ENCODE measurements around the gene LPAR1. TPM values are rescaled to one million over a fixed set of nuclear protein-coding genes. Genes with fewer than 3 reads are reported as not detected.

Gene LPAR1
- polyA plus RNA-seq, 1 experiment, result 581 TPM

GRCh38 chr9:110919050-110919435, 119.2 kb downstream of the LPAR1 start:
- CTCF ChIA-PET, result no interaction called here

GRCh38 chr9:110918316-110919049, 119.8 kb downstream of the LPAR1 start:
- TF ChIP-seq, protein P1, sequence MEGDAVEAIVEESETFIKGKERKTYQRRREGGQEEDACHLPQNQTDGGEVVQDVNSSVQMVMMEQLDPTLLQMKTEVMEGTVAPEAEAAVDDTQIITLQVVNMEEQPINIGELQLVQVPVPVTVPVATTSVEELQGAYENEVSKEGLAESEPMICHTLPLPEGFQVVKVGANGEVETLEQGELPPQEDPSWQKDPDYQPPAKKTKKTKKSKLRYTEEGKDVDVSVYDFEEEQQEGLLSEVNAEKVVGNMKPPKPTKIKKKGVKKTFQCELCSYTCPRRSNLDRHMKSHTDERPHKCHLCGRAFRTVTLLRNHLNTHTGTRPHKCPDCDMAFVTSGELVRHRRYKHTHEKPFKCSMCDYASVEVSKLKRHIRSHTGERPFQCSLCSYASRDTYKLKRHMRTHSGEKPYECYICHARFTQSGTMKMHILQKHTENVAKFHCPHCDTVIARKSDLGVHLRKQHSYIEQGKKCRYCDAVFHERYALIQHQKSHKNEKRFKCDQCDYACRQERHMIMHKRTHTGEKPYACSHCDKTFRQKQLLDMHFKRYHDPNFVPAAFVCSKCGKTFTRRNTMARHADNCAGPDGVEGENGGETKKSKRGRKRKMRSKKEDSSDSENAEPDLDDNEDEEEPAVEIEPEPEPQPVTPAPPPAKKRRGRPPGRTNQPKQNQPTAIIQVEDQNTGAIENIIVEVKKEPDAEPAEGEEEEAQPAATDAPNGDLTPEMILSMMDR (IDR thresholded peaks at IDR 0.05; ENCODE audit: low read depth, low read length), result no peak
- ChIA-PET CTCF (no interaction called here), POLR2A (interaction anchor here (0.9 to 1.7 kb wide), 4 partner anchors 83 to 271 kb away, joined by 4 to 11 read pairs (median 7); no protein-coding TSS in a partner anchor)
- peak; percentile 56 for DNase-seq (ENCODE audit: low read depth, low spot score)
- Histone ChIP-seq H3K4me3 (ENCODE audit: low read depth, low read length) (0 out of 2 replicates have a peak overlapping the region, but pooled peaks have one; percentile 1), H3K27me3 (ENCODE audit: control insufficient read depth, insufficient read depth, low read length) (no peaks in the 10 kb centered on the region), H3K9me3 (ENCODE audit: control insufficient read depth, insufficient read depth, low read length) (no peaks in the 10 kb centered on the region), H3K27ac (ENCODE audit: low read depth, low read length) (peak overlapping the region; percentile 82)

More at GRCh38 chr9:110919050-110919435, 119.2 kb downstream of the LPAR1 start:
- H3K4me3 ChIP-seq (ENCODE audit: low read depth, low read length), result no peak overlapping the region
- H3K27me3 ChIP-seq (ENCODE audit: control insufficient read depth, insufficient read depth, low read length), result no peaks in the 10 kb centered on the region
- H3K27ac ChIP-seq (ENCODE audit: low read depth, low read length), result peak overlapping the region; percentile 82
- POLR2A ChIA-PET, result interaction anchor here (0.5 to 1.7 kb wide), 5 partner anchors 83 to 272 kb away, joined by 4 to 12 read pairs (median 8); no protein-coding TSS in a partner anchor
- TF ChIP-seq, protein P1 (IDR thresholded peaks at IDR 0.05; ENCODE audit: low read depth, low read length), result no peak
- H3K9me3 ChIP-seq (ENCODE audit: control insufficient read depth, insufficient read depth, low read length), result no peaks in the 10 kb centered on the region
- no peak for DNase-seq (ENCODE audit: low read depth, low spot score)

- H3K4me3 ChIP-seq (ENCODE audit: low read depth, low read length), result no peak overlapping the region
- peak overlapping the region; percentile 43 for H3K27ac ChIP-seq (ENCODE audit: low read depth, low read length)
- H3K27me3 ChIP-seq (ENCODE audit: control insufficient read depth, insufficient read depth, low read length), result no peaks in the 10 kb centered on the region
- POLR2A ChIA-PET, result interaction anchor here (0.7 kb wide), 1 partner anchor 483 kb away, joined by 3 read pairs; no protein-coding TSS in a partner anchor
- CTCF ChIA-PET, result no interaction called here
- peak; percentile 61 for DNase-seq (ENCODE audit: low read depth, low spot score)
- H3K9me3 ChIP-seq (ENCODE audit: control insufficient read depth, insufficient read depth, low read length), result no peaks in the 10 kb centered on the region
- TF ChIP-seq, protein P1 (IDR thresholded peaks at IDR 0.05; ENCODE audit: low read depth, low read length), result no peak
Observed at GRCh38 chr9:110916403-110916802, 121.9 kb downstream of the LPAR1 start.

- H3K4me3 ChIP-seq (ENCODE audit: low read depth, low read length), result no peak overlapping the region
- H3K27me3 ChIP-seq (ENCODE audit: control insufficient read depth, insufficient read depth, low read length), result no peaks in the 10 kb centered on the region
- TF ChIP-seq, protein P1 (IDR thresholded peaks at IDR 0.05; ENCODE audit: low read depth, low read length), result no peak
- ChIA-PET POLR2A (interaction anchor here (1.1 kb wide), 1 partner anchor 122 kb away, joined by 3 read pairs; no protein-coding TSS in a partner anchor), CTCF (no interaction called here)
- peak overlapping the region; percentile 83 for H3K27ac ChIP-seq (ENCODE audit: low read depth, low read length)
- no peak for DNase-seq (ENCODE audit: low read depth, low spot score)
- H3K9me3 ChIP-seq (ENCODE audit: control insufficient read depth, insufficient read depth, low read length), result peaks cover 12% of the 10 kb centered on the region; the same call in 1 of the 2 replicates
Observed at GRCh38 chr9:110912419-110913291, 125.6 kb downstream of the LPAR1 start.

Data from AG04450 (cell line).